Activated effector memory CD4-positive, alpha-beta T cell treated with anti-CD3 and anti-CD28 coated beads, Interleukin-2, amount 50 U/mL, for 16 hours (primary cell): Measurements from ENCODE around the gene MED29.

Experiments
- DNase-seq: peaks from one replicate; pipeline ENCODE4 v3.0.0-alpha.2; 2020

Gene MED29

DNA sequence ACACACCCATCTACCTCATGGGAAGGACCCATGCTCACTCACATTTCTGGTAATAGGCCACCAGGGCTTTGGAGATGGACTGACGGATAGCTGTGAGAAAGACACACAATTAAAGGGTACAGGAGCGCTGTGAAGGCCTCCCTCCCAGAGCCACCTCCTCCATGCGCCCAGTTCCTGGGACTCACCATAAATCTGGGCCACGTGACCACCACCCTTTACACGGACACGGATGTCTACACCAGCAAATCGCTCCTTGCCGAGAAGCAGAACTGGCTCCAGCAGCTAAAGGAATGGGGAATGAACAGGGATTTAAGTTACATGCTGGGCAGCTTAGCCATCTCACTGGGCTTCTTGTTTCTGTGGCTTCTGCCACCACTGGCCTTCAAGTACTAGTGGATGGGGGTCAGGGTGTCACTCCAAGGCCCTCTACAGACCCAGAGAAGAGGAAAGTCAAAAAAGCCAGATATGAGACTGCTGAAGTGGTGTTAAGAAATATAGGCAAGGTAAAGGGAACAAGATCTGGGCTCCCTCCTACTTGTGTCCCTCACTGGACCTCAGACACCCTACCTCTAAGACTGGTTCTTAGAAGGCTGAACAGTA, 42.4 kb downstream of the MED29 start:
- no peak for DNase-seq

GRCh38 chr19:39434123-39435076, 43.2 kb downstream of the MED29 start:
- no peak for DNase-seq

DNA sequence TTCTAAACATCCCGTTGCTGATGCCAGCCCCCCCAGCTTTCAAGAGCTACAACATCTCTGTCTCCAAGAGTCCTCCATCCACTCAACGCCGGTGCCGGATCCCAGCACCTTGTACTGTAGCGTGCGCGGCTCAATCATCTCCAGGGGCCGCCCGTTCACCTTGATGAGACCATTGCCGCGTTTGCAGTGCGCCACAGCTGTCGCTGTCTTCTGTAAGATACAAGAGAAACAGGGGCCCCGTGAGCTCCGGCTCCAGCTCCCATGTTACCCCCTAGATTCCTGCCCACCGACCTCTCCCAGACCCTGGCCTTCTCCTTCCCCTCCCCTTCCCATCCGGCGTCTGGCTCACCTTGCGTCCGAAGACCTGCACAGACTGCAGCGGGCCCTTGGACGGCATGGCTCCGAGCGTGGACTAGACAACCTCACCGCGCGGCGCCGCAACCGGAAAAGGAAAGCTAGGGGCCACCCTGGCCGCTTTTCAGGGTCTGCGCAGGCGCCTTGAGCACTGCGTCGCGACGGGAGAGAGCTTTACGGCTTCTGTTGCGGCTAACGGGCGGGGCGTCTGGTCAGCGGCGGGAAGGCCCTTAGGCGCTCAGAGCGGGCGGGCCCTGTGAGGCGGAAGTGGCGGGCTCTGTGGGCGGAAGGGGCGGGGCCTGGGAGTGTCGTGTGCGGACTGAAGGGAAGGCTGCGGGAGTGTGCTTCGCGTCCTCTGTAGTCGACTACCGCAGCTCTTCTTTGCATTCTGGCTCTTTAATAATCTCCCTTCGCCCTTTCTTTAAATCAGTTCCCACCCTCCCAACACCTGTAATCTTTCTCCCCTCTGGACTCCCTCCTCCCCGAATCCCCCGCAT, 44.5 kb downstream of the MED29 start, which contains the start of gene RPS16:
Gene RPS16, minus strand, starts transcription at position 451 of the 851 bp plus-strand sequence. Its CDS starts 54 bp downstream, at position 397.
- peak; percentile 100 for DNase-seq

- no peak for DNase-seq
Measured at GRCh38 chr19:39436350-39436716, 45.2 kb downstream of the MED29 start.

DNA sequence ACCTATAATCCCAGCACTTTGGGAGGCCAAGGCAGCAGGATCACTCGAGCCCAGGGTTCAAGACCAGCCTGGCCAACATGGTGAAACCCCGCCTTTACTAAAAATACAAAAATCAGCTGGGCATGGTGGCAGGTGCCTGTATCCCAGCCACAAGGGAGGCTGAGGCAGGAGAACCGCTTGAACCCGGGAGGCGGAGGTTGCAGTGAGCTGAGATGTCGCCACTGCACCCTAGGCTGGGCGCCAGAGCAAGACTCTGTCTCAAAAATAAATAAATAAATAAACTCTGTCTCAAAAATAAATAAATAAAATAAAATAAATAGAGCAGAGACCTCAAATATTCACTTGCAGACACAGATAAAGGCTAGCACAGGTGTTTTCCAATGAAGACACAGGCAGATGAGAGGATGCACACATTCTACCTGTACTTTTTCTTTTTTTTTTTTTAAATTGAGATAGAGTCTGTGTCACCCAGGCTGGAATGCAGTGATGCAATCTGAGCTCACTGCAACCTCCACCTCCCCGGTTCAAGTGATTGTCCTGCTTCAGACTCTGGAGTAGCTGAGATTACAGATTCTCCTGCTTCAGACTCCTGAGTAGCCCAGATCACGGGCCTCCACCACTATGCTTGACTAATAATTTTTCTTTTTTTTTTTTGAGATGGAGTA, 47.2 kb downstream of the MED29 start:
- no peak for DNase-seq

- no peak for DNase-seq
Measured at GRCh38 chr19:39444598-39445195, 53.5 kb downstream of the MED29 start.

DNA sequence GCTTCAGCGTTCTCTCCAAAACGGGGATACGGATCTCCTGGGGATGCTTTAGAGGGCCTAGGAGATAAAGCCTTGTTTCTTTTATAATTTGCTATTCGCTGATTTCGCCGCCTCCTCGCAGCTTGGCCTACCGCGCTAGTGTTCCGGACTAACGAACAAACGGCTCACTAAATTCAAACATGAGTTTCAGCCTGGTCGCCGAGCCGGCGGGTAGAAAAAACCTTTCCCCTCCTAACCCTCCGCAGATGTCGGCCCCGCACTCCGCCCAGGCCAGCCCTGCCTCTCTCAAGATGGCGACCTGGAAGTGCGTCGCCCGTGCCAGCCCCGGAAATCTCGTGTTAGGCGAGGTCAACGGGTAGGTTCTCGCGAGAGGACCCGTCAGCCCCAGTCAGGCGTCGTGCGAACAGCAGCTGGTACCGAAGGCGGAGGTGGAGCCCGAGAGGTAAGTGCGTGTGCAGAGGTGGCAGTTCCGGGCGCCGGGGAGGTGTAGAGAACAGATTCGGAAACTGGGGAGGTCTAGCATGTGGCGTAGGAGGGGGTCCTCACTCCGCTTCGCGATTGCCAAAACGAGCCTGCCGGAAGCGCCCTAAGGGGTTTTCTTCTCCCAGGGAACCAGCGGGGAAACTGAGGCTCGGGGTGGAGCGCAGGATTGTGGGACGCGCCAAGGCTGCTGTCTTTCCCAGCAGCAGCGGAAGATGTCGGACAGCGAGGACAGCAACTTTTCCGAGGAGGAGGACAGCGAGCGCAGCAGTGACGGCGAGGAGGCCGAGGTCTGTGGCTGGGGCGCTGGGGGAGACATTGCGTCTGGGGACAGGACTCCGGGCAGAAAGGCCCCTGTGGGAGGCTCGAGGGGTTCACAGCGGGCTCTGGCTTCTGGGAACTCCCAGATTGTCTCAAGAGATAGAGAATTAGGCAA, 54.3 kb downstream of the MED29 start, which contains the start of gene SUPT5H:
Gene SUPT5H, plus strand, starts transcription at position 387 of the 916 bp plus-strand sequence. Its CDS starts 309 bp downstream, at position 696.
- DNase-seq = peak; percentile 99

- DNase-seq = no peak
Measured at GRCh38 chr19:39446365-39447084, 55.3 kb downstream of the MED29 start.

- no peak for DNase-seq
Measured at GRCh38 chr19:39448271-39448670, 57.1 kb downstream of the MED29 start.

DNA sequence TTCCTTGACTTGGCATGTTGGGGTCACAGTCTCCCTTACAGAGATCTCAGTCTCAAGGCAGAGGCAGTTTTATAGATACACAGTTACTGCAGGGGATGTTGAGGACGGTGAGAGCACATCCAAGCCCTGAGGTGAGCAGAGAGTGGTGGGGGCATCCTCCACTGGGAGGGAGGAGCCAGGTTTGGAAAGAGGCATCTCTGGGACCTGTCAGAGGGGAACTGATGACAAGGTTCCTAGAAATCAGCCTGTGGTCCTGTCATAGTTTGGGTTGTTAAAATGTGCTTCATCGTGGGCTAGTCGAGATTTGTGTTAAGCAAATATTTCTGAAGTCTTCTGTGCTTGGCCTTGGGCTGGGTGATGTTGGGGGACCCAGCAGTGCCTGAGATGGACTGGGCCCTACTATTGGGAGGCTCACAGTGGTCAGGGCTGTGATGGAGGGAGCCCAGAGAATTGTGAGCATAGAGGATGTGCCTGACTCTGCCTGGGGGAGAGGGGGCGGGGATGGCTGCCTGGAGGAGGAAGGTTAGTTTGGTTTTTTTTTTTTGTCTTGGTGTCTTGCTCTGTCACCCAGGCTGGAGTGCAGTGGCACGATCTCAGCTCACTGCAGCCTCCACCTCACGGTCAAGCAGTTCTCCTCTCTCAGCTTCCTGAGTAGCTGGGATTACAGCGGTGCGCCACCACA, 58.1 kb downstream of the MED29 start:
- DNase-seq = no peak
